Glomerular endothelial cell (primary cell): ENCODE results near the gene CPSF6. TPM values are rescaled to one million over a fixed set of nuclear protein-coding genes. Genes with fewer than 3 reads are reported as not detected.
"Not testable (repeated sequence)": the region's sequence is repeated elsewhere in the genome, so short reads cannot be mapped to it uniquely, and the experiment has no call there.

Experiments
- DNase-seq: peaks from one replicate; pipeline ENCODE4 v3.0.0-alpha.2; 2011; ENCODE audit warnings: low read depth, low spot score; ENCODE audit errors: extremely low read depth
- total RNA-seq: library from RNA; depleted of rRNA; stranded (reverse); fragments of >200 nt; gene quantifications from 2 replicates; pipeline ENCODE4 v1.2.3, GENCODE V29; 2015

The CPSF6 gene
- total RNA-seq, 1 donor from 2014 or later = 28.9 TPM

- DNase-seq = not testable (repeated sequence)
Observed at GRCh38 chr12:69317233-69317632, 77.9 kb downstream of the CPSF6 start.

DNA sequence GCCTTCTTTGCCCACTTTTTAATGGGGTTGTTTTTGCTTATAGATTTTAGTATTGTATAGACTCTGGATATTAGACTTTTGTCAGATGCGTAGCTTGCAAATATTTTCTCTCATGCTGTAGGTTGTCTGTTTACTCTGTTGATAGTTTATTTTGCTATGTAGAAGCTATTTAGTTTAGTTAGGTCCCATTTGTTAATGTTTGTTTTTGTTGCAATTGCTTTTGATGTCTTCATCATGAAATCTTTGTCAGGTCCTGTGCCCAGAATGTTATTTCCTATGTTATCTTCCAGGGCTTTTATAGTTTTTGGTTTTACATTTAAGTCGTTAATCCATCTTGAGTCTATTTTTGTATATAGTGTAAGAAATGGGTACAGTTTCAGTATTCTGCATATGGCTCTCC lies 78.9 kb downstream of the CPSF6 start:
- DNase-seq = no peak

DNA sequence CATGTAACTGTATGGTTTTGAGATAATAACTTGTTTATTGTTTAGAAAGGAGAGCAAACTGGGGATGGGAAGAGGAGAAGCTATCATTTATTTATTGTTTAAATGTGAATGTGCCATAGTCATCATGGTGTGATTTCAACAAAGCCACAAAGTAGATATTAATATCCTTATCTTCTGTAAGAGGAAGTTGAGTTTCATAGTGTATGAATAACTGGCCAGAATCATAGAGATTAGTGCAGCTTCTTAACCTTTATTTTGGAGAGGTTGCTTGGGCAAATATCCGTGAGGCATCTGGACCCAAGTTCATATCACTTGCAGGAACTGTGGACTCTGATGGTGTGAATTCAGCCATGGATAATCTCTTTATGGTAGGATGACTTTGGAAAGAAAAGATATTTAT lies 82.0 kb downstream of the CPSF6 start:
- DNase-seq = no peak

Other genes with a start within 250 kb of the CPSF6 start
- gene LYZ, start 108.8 kb downstream of the CPSF6 start, total RNA-seq = not detected in 2 replicates
- gene YEATS4, start 120.2 kb downstream of the CPSF6 start, total RNA-seq = 17.9 and 26.6 TPM in 2 replicates
- 22.2 and 31.2 TPM in 2 replicates for gene FRS2, start 230.8 kb downstream of the CPSF6 start, total RNA-seq